Measurements from ENCODE around the gene ARMCX2. TPM values are rescaled to one million over a fixed set of nuclear protein-coding genes. Genes with fewer than 3 reads are reported as not detected.

The ARMCX2 gene
- total RNA-seq, 1 experiment from 2014 or later, result 0.17 TPM

DNA sequence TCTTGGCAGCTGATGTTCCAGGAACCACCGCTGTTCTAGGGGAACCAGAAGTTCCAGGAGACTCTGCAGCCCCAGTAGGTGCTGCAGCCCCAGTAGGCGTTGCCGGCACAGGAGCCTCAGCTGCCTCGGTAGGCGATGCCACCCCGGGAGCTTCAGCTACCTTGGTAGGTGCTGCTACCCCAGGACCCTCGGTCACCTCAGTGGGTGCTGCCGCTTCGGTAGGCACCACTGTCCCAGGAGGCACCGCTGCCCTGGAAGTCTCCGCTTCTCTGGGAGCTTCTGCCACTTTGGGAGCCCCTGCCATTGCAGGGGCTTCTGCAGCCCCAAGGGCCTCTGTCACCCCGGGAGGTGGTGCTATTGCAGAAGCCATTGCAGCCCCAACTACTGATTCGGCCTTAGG lies 2.8 kb downstream of the ARMCX2 start:
- intact Hi-C loops (cut with micrococcal nuclease), result no loop called here
- CTCF ChIA-PET, result no interaction called here

More for the DNA sequence above, 2.8 kb downstream of the ARMCX2 start:
- H3K9me3 ChIP-seq (ENCODE audit: control insufficient read depth in 1 of 2, insufficient read depth in 1 of 2, low read depth in 1 of 2, low read length in 2 of 2), result no peaks in the 10 kb centered on the region
- H3K4me2 ChIP-seq (ENCODE audit: low read length), result no peak overlapping the region
- ChIA-PET POLR2A (no interaction called here), RAD21 (ENCODE audit: low non-redundant PET in 1 of 2, low total read pairs in 2 of 2, uncharacterized antibody in 2 of 2, unreplicated experiment in 2 of 2) (no interaction called here)
- peaks cover 5% of the 10 kb centered on the region; the same call in 1 of the 2 replicates for H3K27me3 ChIP-seq (ENCODE audit: insufficient read depth, low read length)
- H2AFZ ChIP-seq (ENCODE audit: low read depth, low read length, poor library complexity, severe bottlenecking), result no peak overlapping the region
- H3K4me1 ChIP-seq (ENCODE audit: control insufficient read depth in 1 of 2, insufficient read depth in 2 of 2, low read length in 2 of 2), result no peaks in the 10 kb centered on the region
- H3K79me2 ChIP-seq (ENCODE audit: insufficient read depth, low read length), result no peaks in the 10 kb centered on the region
- no peak for ATAC-seq
- no peaks in the 10 kb centered on the region for H3K36me3 ChIP-seq (ENCODE audit: control insufficient read depth in 1 of 2, insufficient read depth in 2 of 2, low read length in 2 of 2)
- H3K9ac ChIP-seq (ENCODE audit: low read length), result no peak overlapping the region
- no peak overlapping the region for H3K4me3 ChIP-seq (replicated peaks in 1 of 2; ENCODE audit: low read depth in 1 of 2, low read length in 2 of 2)
- H3K9me2 ChIP-seq (ENCODE audit: insufficient read depth), result no peaks in the 10 kb centered on the region
- BruUV-seq (replicated peaks), result no TSS peak
- H3K27ac ChIP-seq (ENCODE audit: low read depth, low read length), result no peak overlapping the region
- no peak for DNase-seq (ENCODE audit: low read depth, low spot score)
- TF ChIP-seq YY1 (IDR thresholded peaks at IDR 0.05; ENCODE audit: extremely low read depth, insufficient replicate concordance, low read depth, low read length), result no peak
- no peak for TF ChIP-seq RAD21 (IDR thresholded peaks at IDR 0.05; ENCODE audit: low read depth)
- TF ChIP-seq CBX3 (IDR thresholded peaks at IDR 0.05; ENCODE audit: low read depth), result no peak
- TF ChIP-seq, protein P1, sequence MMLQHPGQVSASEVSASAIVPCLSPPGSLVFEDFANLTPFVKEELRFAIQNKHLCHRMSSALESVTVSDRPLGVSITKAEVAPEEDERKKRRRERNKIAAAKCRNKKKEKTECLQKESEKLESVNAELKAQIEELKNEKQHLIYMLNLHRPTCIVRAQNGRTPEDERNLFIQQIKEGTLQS (IDR thresholded peaks at IDR 0.05), result no peak
- no peak for TF ChIP-seq SRF (IDR thresholded peaks at IDR 0.05; ENCODE audit: low read depth)
- TF ChIP-seq, protein P2, sequence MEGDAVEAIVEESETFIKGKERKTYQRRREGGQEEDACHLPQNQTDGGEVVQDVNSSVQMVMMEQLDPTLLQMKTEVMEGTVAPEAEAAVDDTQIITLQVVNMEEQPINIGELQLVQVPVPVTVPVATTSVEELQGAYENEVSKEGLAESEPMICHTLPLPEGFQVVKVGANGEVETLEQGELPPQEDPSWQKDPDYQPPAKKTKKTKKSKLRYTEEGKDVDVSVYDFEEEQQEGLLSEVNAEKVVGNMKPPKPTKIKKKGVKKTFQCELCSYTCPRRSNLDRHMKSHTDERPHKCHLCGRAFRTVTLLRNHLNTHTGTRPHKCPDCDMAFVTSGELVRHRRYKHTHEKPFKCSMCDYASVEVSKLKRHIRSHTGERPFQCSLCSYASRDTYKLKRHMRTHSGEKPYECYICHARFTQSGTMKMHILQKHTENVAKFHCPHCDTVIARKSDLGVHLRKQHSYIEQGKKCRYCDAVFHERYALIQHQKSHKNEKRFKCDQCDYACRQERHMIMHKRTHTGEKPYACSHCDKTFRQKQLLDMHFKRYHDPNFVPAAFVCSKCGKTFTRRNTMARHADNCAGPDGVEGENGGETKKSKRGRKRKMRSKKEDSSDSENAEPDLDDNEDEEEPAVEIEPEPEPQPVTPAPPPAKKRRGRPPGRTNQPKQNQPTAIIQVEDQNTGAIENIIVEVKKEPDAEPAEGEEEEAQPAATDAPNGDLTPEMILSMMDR (IDR thresholded peaks at IDR 0.05 in 2 of 3, conservative IDR thresholded peaks at IDR 0.05 in 1 of 3; ENCODE audit: borderline replicate concordance in 1 of 3, insufficient read depth in 1 of 3, low read depth in 2 of 3, low read length in 2 of 3), result no peak
- no peak for TF ChIP-seq FOSL1 (IDR thresholded peaks at IDR 0.05; ENCODE audit: low read depth)
- TF ChIP-seq SIN3A (IDR thresholded peaks at IDR 0.05; ENCODE audit: low read depth), result no peak
- TF ChIP-seq JUND (IDR thresholded peaks at IDR 0.05), result no peak
- TF ChIP-seq EZH2 (IDR thresholded peaks at IDR 0.05), result no peak
- no peak for TF ChIP-seq SP1 (IDR thresholded peaks at IDR 0.05; ENCODE audit: low read depth)
- TF ChIP-seq ELF1 (IDR thresholded peaks at IDR 0.05; ENCODE audit: borderline replicate concordance, low read depth), result no peak
- no peaks in the 10 kb centered on the region for H4K20me1 ChIP-seq (ENCODE audit: insufficient read depth)

Data from HCT116 (cell line).